SK-N-SH treated with all-trans-retinoic acid at 6 μM for 48 hours (cell line): ENCODE data around the gene LRP5.

ENCODE experiments used
- ATAC-seq: fragments of 200-7000 bp; cut with Tn5 transposase; 3 replicates; pipeline ENCODE4 v1.9.1; 2020; ENCODE audit warnings: mild to moderate bottlenecking, moderate library complexity
- ARNTL ChIP-seq: fragments of 450-650 bp; formaldehyde crosslinking; IDR thresholded peaks from 2 replicates; pipeline ENCODE4 v1.5.0; 2020; ENCODE audit warnings: low read depth, mild to moderate bottlenecking, moderate library complexity, borderline replicate concordance
- BACH2 ChIP-seq: fragments of 250-450 bp; sonication (Bioruptor Pico); IDR thresholded peaks from 2 replicates; pipeline ENCODE4 v1.9.0; 2021; ENCODE audit warnings: mild to moderate bottlenecking, borderline replicate concordance
- CSDC2 ChIP-seq: fragments of 250-450 bp; sonication (Bioruptor Pico); IDR thresholded peaks from 2 replicates; pipeline ENCODE4 v1.5.0; 2020; ENCODE audit warnings: mild to moderate bottlenecking, moderate library complexity
- CSRNP3 ChIP-seq: fragments of 250-450 bp; sonication (Bioruptor Pico); IDR thresholded peaks from 2 replicates; pipeline ENCODE4 v1.5.1; 2021; ENCODE audit warnings: mild to moderate bottlenecking, moderate library complexity
- ESRRG ChIP-seq: fragments of 250-450 bp; sonication (Bioruptor Pico); IDR thresholded peaks from 2 replicates; pipeline ENCODE4 v1.6.1; 2021; ENCODE audit warnings: mild to moderate bottlenecking
- GLIS3 ChIP-seq: fragments of 250-450 bp; sonication (Bioruptor Pico); IDR thresholded peaks from 2 replicates; pipeline ENCODE4 v1.5.0; 2020; ENCODE audit warnings: mild to moderate bottlenecking, moderate library complexity
- ISL1 ChIP-seq: fragments of 250-450 bp; sonication (Bioruptor Pico); IDR thresholded peaks from 2 replicates; pipeline ENCODE4 v2.1.2; 2022; ENCODE audit warnings: mild to moderate bottlenecking, moderate library complexity
- OSR1 ChIP-seq: fragments of 250-450 bp; sonication (Bioruptor Pico); IDR thresholded peaks from 2 replicates; pipeline ENCODE4 v1.8.0; 2022; ENCODE audit warnings: moderate library complexity, mild to moderate bottlenecking, inconsistent platforms
- POU6F1 ChIP-seq: fragments of 250-450 bp; sonication (Bioruptor Pico); IDR thresholded peaks from 2 replicates; pipeline ENCODE4 v1.8.0; 2021; ENCODE audit warnings: low read depth, mild to moderate bottlenecking, moderate library complexity, borderline replicate concordance
- PPARA ChIP-seq: fragments of 250-450 bp; sonication (Bioruptor Pico); IDR thresholded peaks from 2 replicates; pipeline ENCODE4 v1.5.0; 2020; ENCODE audit warnings: mild to moderate bottlenecking, borderline replicate concordance
- RARB ChIP-seq: fragments of 250-450 bp; sonication (Bioruptor Pico); IDR thresholded peaks from 2 replicates; pipeline ENCODE4 v1.8.0; 2021; ENCODE audit warnings: mild to moderate bottlenecking, moderate library complexity
- SNAI2 ChIP-seq: fragments of 250-450 bp; sonication (Bioruptor Pico); IDR thresholded peaks from 2 replicates; pipeline ENCODE4 v1.5.0; 2020; ENCODE audit warnings: mild to moderate bottlenecking, moderate library complexity
- TCF4 ChIP-seq: fragments of 250-450 bp; sonication (Bioruptor Pico); IDR thresholded peaks from 2 replicates; pipeline ENCODE4 v1.8.0; 2021; ENCODE audit warnings: mild to moderate bottlenecking, moderate library complexity, borderline replicate concordance
- TOX ChIP-seq: fragments of 250-450 bp; sonication (Bioruptor Pico); IDR thresholded peaks from 2 replicates; pipeline ENCODE4 v1.8.0; 2021; ENCODE audit warnings: mild to moderate bottlenecking, moderate library complexity, borderline replicate concordance
- TSHZ2 ChIP-seq: fragments of 250-450 bp; sonication (Bioruptor Pico); IDR thresholded peaks from 2 replicates; pipeline ENCODE4 v1.5.0; 2020; ENCODE audit warnings: mild to moderate bottlenecking, moderate library complexity
- ZC3H10 ChIP-seq: fragments of 250-450 bp; sonication (Bioruptor Pico); IDR thresholded peaks from 2 replicates; pipeline ENCODE4 v1.5.1; 2021; ENCODE audit warnings: mild to moderate bottlenecking, moderate library complexity
- ZFP3 ChIP-seq: fragments of 250-450 bp; sonication (Bioruptor Pico); IDR thresholded peaks from 2 replicates; pipeline ENCODE4 v1.5.0; 2020; ENCODE audit warnings: mild to moderate bottlenecking, moderate library complexity
- ZFP30 ChIP-seq: fragments of 450-650 bp; formaldehyde crosslinking; IDR thresholded peaks from 2 replicates; pipeline ENCODE4 v1.5.0; 2022; ENCODE audit warnings: mild to moderate bottlenecking, moderate library complexity
- ZNF565 ChIP-seq: fragments of 450-650 bp; formaldehyde crosslinking; conservative IDR thresholded peaks from 2 replicates; pipeline ENCODE4 v1.5.0; 2020; ENCODE audit warnings: low read depth, mild to moderate bottlenecking, moderate library complexity
- ZNF70 ChIP-seq: fragments of 450-650 bp; formaldehyde crosslinking; IDR thresholded peaks from 2 replicates; pipeline ENCODE4 v1.5.0; 2020; ENCODE audit warnings: mild to moderate bottlenecking, moderate library complexity
- ZNF8 ChIP-seq: fragments of 450-650 bp; formaldehyde crosslinking; IDR thresholded peaks from 2 replicates; pipeline ENCODE4 v1.5.0; 2020; ENCODE audit warnings: mild to moderate bottlenecking, moderate library complexity
- TF ChIP-seq, protein P1 (sequence below): fragments of 250-450 bp; sonication (Bioruptor Pico); IDR thresholded peaks from 2 replicates; pipeline ENCODE4 v1.5.1; 2020; ENCODE audit warnings: low read depth, mild to moderate bottlenecking, moderate library complexity
- TF ChIP-seq, protein P2 (sequence below): fragments of 250-450 bp; sonication (Bioruptor Pico); IDR thresholded peaks from 2 replicates; pipeline ENCODE4 v1.8.0; 2020; ENCODE audit warnings: mild to moderate bottlenecking, moderate library complexity, borderline replicate concordance

Gene LRP5

GRCh38 chr11:68384530-68385081, 72.2 kb downstream of the LRP5 start (continued):
- no peak for TF ChIP-seq ARNTL (CRISPR knock-in tag)
- TF ChIP-seq SNAI2 (CRISPR knock-in tag), result no peak
- TF ChIP-seq TOX (CRISPR knock-in tag), result no peak
- TF ChIP-seq RARB (CRISPR knock-in tag), result no peak
- no peak for TF ChIP-seq ZC3H10 (CRISPR knock-in tag)
- TF ChIP-seq, all 23 proteins: peak for 0

DNA sequence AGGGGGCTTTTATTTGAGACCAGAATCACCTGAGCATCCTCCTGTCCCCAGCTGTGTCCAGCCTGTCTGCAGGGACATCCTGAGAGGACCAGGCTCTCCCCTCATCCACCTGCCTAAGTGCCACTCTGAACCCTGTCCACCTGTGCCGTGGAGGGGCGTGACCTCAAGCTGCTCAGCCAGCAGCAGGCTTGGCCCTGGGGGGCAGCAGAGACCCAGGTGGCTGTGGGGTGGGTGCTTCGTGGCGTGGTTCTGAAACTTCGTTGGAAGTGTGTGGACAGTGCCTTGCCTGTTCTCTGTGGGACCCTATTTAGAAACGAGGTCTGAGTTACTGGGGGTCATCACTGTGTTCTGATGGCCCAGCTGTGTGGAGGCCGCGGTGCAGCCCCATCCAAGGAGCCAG, 72.7 kb downstream of the LRP5 start:
- no peak for TF ChIP-seq ZFP30 (CRISPR knock-in tag)
- TF ChIP-seq TSHZ2 (CRISPR knock-in tag), result no peak
- TF ChIP-seq GLIS3 (CRISPR knock-in tag), result no peak
- no peak for TF ChIP-seq ZNF8 (CRISPR knock-in tag)
- TF ChIP-seq TOX (CRISPR knock-in tag), result no peak
- TF ChIP-seq ZNF70 (CRISPR knock-in tag), result no peak
- TF ChIP-seq ZNF565 (CRISPR knock-in tag), result no peak
- no peak for TF ChIP-seq CSRNP3 (CRISPR knock-in tag)
- no peak for TF ChIP-seq RARB (CRISPR knock-in tag)
- TF ChIP-seq, protein P1, sequence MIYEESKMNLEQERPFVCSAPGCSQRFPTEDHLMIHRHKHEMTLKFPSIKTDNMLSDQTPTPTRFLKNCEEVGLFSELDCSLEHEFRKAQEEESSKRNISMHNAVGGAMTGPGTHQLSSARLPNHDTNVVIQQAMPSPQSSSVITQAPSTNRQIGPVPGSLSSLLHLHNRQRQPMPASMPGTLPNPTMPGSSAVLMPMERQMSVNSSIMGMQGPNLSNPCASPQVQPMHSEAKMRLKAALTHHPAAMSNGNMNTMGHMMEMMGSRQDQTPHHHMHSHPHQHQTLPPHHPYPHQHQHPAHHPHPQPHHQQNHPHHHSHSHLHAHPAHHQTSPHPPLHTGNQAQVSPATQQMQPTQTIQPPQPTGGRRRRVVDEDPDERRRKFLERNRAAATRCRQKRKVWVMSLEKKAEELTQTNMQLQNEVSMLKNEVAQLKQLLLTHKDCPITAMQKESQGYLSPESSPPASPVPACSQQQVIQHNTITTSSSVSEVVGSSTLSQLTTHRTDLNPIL (CRISPR knock-in tag), result no peak
- TF ChIP-seq, protein P2, sequence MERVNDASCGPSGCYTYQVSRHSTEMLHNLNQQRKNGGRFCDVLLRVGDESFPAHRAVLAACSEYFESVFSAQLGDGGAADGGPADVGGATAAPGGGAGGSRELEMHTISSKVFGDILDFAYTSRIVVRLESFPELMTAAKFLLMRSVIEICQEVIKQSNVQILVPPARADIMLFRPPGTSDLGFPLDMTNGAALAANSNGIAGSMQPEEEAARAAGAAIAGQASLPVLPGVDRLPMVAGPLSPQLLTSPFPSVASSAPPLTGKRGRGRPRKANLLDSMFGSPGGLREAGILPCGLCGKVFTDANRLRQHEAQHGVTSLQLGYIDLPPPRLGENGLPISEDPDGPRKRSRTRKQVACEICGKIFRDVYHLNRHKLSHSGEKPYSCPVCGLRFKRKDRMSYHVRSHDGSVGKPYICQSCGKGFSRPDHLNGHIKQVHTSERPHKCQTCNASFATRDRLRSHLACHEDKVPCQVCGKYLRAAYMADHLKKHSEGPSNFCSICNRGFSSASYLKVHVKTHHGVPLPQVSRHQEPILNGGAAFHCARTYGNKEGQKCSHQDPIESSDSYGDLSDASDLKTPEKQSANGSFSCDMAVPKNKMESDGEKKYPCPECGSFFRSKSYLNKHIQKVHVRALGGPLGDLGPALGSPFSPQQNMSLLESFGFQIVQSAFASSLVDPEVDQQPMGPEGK (CRISPR knock-in tag), result no peak
- no peak for TF ChIP-seq BACH2
- TF ChIP-seq ISL1 (CRISPR knock-in tag), result no peak
- no peak for TF ChIP-seq ZC3H10 (CRISPR knock-in tag)
- no peak for TF ChIP-seq CSDC2 (CRISPR knock-in tag)
- no peak for TF ChIP-seq TCF4 (CRISPR knock-in tag)
- no peak for TF ChIP-seq PPARA (CRISPR knock-in tag)
- TF ChIP-seq OSR1 (CRISPR knock-in tag), result no peak
- TF ChIP-seq ZFP3, result no peak
- TF ChIP-seq ESRRG (CRISPR knock-in tag), result no peak
- TF ChIP-seq, all 23 proteins: peak for 0
- no peak for ATAC-seq

GRCh38 chr11:68386331-68386978, 74.1 kb downstream of the LRP5 start:
- ATAC-seq, result no peak
- no peak for TF ChIP-seq ZNF565 (CRISPR knock-in tag)
- no peak for TF ChIP-seq RARB (CRISPR knock-in tag)
- TF ChIP-seq CSDC2 (CRISPR knock-in tag), result no peak
- TF ChIP-seq CSRNP3 (CRISPR knock-in tag), result no peak
- TF ChIP-seq BACH2, result no peak
- no peak for TF ChIP-seq SNAI2 (CRISPR knock-in tag)
- no peak for TF ChIP-seq OSR1 (CRISPR knock-in tag)
- TF ChIP-seq POU6F1 (CRISPR knock-in tag), result no peak
- TF ChIP-seq PPARA (CRISPR knock-in tag), result no peak
- no peak for TF ChIP-seq ZNF70 (CRISPR knock-in tag)
- no peak for TF ChIP-seq TOX (CRISPR knock-in tag)
- no peak for TF ChIP-seq ISL1 (CRISPR knock-in tag)
- no peak for TF ChIP-seq ZFP30 (CRISPR knock-in tag)
- TF ChIP-seq ZNF8 (CRISPR knock-in tag), result no peak
